Ishikawa (cell line): Measurements from ENCODE around the gene DMRTC2.

ENCODE experiments used
- CEBPB ChIP-seq: IDR thresholded peaks from 2 replicates; pipeline ENCODE4 v1.6.1; 2012
- EGR1 ChIP-seq: IDR thresholded peaks from 2 replicates; pipeline ENCODE4 v1.6.1; 2012
- EP300 ChIP-seq: IDR thresholded peaks from 2 replicates; pipeline ENCODE4 v1.6.1; 2012; ENCODE audit warnings: borderline replicate concordance
- RAD21 ChIP-seq: IDR thresholded peaks from 2 replicates; pipeline ENCODE4 v1.6.1; 2012; ENCODE audit warnings: low read depth
- TAF1 ChIP-seq: IDR thresholded peaks from 2 replicates; pipeline ENCODE4 v1.6.1; 2012; ENCODE audit warnings: low read depth, mild to moderate bottlenecking
- TCF12 ChIP-seq: IDR thresholded peaks from 2 replicates; pipeline ENCODE4 v1.6.1; 2012; ENCODE audit warnings: low read depth
- TEAD4 ChIP-seq: IDR thresholded peaks from 2 replicates; pipeline ENCODE4 v1.6.1; 2012
- YY1 ChIP-seq: IDR thresholded peaks from 2 replicates; pipeline ENCODE4 v1.6.1; 2012; ENCODE audit warnings: low read depth
- TF ChIP-seq, protein P1 (sequence below): IDR thresholded peaks from 2 replicates; pipeline ENCODE4 v1.6.1; 2012; ENCODE audit warnings: low read depth, mild to moderate bottlenecking
- TF ChIP-seq, protein P2 (sequence below): IDR thresholded peaks from 2 replicates; pipeline ENCODE4 v1.6.1; 2012
- TF ChIP-seq, protein P3 (sequence below): IDR thresholded peaks from 2 replicates; pipeline ENCODE4 v1.6.1; 2012

DNA sequence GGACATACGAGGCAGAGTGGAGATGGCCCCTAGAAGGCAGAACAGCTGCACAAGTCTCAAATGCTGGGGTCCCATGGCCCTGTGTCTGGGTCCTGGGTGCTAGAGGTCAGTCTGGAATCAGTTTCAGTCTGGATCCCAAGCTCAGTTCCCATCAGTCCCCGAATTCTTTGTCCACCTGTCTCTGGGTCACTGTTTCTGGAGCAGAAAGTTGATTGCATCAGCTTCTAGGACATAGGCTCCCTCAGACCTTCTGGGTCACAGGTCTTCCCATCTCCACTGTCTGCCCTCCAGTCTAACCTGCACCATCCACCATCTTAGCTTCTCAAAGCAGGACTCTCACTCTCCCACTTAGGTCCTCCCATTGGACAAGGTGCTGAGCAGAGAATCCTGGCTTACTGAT is 5.6 kb upstream of the DMRTC2 start:
- TF ChIP-seq, protein P1, sequence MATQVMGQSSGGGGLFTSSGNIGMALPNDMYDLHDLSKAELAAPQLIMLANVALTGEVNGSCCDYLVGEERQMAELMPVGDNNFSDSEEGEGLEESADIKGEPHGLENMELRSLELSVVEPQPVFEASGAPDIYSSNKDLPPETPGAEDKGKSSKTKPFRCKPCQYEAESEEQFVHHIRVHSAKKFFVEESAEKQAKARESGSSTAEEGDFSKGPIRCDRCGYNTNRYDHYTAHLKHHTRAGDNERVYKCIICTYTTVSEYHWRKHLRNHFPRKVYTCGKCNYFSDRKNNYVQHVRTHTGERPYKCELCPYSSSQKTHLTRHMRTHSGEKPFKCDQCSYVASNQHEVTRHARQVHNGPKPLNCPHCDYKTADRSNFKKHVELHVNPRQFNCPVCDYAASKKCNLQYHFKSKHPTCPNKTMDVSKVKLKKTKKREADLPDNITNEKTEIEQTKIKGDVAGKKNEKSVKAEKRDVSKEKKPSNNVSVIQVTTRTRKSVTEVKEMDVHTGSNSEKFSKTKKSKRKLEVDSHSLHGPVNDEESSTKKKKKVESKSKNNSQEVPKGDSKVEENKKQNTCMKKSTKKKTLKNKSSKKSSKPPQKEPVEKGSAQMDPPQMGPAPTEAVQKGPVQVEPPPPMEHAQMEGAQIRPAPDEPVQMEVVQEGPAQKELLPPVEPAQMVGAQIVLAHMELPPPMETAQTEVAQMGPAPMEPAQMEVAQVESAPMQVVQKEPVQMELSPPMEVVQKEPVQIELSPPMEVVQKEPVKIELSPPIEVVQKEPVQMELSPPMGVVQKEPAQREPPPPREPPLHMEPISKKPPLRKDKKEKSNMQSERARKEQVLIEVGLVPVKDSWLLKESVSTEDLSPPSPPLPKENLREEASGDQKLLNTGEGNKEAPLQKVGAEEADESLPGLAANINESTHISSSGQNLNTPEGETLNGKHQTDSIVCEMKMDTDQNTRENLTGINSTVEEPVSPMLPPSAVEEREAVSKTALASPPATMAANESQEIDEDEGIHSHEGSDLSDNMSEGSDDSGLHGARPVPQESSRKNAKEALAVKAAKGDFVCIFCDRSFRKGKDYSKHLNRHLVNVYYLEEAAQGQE = no peak
- no peak for TF ChIP-seq EP300
- no peak for TF ChIP-seq TEAD4
- TF ChIP-seq, protein P2, sequence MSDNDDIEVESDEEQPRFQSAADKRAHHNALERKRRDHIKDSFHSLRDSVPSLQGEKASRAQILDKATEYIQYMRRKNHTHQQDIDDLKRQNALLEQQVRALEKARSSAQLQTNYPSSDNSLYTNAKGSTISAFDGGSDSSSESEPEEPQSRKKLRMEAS = no peak
- no peak for TF ChIP-seq TAF1
- no peak for TF ChIP-seq EGR1
- TF ChIP-seq CEBPB = no peak
- TF ChIP-seq RAD21 = no peak
- TF ChIP-seq, protein P3, sequence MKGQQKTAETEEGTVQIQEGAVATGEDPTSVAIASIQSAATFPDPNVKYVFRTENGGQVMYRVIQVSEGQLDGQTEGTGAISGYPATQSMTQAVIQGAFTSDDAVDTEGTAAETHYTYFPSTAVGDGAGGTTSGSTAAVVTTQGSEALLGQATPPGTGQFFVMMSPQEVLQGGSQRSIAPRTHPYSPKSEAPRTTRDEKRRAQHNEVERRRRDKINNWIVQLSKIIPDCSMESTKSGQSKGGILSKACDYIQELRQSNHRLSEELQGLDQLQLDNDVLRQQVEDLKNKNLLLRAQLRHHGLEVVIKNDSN = no peak
- TF ChIP-seq TCF12 = no peak
- TF ChIP-seq YY1 = no peak
